ENCODE measurements around the gene SLC12A5. TPM values are rescaled to one million over a fixed set of nuclear protein-coding genes. Genes with fewer than 3 reads are reported as not detected.

SLC12A5 gene
- total and polyA plus RNA-seq, 9 of the 15 experiments (the other 6 are each of a cell fraction or from before 2014, with no cell fraction given): 0.36 to 7.5 (median 2.1) TPM

DNA sequence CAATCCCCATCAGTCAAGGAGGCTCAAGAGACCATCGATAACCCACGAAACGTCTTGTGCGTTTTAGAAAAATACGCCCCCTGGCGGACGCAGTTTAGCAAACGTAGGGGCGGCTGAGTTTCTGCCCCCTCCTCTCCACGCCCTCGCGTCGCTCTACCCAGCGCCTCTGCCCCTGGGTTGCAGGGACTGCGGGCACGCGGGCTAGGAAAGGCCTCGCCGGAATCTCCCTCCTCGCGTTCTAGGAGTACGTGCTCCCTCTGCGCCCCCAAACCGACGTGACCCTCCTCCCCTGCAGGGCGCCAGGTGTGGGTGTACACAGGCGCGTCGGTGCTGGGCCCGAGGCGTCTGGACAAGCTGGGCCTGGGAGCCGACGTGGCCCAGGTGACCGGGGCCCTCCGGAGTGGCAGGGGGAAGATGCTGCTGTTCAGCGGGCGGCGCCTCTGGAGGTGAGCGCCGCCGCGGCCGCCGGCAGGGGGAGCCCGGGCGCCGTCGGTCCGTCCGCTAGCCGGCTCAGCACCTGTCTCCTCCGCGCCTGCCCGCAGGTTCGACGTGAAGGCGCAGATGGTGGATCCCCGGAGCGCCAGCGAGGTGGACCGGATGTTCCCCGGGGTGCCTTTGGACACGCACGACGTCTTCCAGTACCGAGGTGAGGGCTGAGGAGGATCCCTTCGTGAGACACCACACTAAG lies 15.0 kb upstream of the SLC12A5 start (continued):
- TF ChIP-seq, protein P1, sequence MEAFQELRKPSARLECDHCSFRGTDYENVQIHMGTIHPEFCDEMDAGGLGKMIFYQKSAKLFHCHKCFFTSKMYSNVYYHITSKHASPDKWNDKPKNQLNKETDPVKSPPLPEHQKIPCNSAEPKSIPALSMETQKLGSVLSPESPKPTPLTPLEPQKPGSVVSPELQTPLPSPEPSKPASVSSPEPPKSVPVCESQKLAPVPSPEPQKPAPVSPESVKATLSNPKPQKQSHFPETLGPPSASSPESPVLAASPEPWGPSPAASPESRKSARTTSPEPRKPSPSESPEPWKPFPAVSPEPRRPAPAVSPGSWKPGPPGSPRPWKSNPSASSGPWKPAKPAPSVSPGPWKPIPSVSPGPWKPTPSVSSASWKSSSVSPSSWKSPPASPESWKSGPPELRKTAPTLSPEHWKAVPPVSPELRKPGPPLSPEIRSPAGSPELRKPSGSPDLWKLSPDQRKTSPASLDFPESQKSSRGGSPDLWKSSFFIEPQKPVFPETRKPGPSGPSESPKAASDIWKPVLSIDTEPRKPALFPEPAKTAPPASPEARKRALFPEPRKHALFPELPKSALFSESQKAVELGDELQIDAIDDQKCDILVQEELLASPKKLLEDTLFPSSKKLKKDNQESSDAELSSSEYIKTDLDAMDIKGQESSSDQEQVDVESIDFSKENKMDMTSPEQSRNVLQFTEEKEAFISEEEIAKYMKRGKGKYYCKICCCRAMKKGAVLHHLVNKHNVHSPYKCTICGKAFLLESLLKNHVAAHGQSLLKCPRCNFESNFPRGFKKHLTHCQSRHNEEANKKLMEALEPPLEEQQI (IDR thresholded peaks at IDR 0.05): no peak
- TF ChIP-seq ZNF121 (CRISPR knock-in tag; conservative IDR thresholded peaks at IDR 0.05) (no peak), ZNF174 (CRISPR knock-in tag; IDR thresholded peaks at IDR 0.05) (no peak), FOXA3 (CRISPR knock-in tag; conservative IDR thresholded peaks at IDR 0.05 in 1 of 2, IDR thresholded peaks at IDR 0.05 in 1 of 2) (no peak), PHB2 (IDR thresholded peaks at IDR 0.05; ENCODE audit: low read depth) (no peak), CREM (IDR thresholded peaks at IDR 0.05; ENCODE audit: low read depth) (peak; percentile 61), TCF7 (IDR thresholded peaks at IDR 0.05; ENCODE audit: borderline replicate concordance) (no peak), GTF2F1 (IDR thresholded peaks at IDR 0.05; ENCODE audit: low read depth, low read length) (no peak), NCOA6 (IDR thresholded peaks at IDR 0.05) (peak; percentile 85), DDX20 (tag; IDR thresholded peaks at IDR 0.05; ENCODE audit: low read depth) (no peak), RBBP5 (IDR thresholded peaks at IDR 0.05; ENCODE audit: borderline replicate concordance, insufficient read depth, low read length, poor library complexity, severe bottlenecking) (peak; percentile 37), ZSCAN29 (IDR thresholded peaks at IDR 0.05) (no peak), ZKSCAN1 (IDR thresholded peaks at IDR 0.05; ENCODE audit: low read depth, low read length) (0 out of 2 replicates have a peak, but pooled peaks have one; percentile 16), ZNF589 (CRISPR knock-in tag; IDR thresholded peaks at IDR 0.05; ENCODE audit: low read depth) (no peak)
- TF ChIP-seq, protein P2, sequence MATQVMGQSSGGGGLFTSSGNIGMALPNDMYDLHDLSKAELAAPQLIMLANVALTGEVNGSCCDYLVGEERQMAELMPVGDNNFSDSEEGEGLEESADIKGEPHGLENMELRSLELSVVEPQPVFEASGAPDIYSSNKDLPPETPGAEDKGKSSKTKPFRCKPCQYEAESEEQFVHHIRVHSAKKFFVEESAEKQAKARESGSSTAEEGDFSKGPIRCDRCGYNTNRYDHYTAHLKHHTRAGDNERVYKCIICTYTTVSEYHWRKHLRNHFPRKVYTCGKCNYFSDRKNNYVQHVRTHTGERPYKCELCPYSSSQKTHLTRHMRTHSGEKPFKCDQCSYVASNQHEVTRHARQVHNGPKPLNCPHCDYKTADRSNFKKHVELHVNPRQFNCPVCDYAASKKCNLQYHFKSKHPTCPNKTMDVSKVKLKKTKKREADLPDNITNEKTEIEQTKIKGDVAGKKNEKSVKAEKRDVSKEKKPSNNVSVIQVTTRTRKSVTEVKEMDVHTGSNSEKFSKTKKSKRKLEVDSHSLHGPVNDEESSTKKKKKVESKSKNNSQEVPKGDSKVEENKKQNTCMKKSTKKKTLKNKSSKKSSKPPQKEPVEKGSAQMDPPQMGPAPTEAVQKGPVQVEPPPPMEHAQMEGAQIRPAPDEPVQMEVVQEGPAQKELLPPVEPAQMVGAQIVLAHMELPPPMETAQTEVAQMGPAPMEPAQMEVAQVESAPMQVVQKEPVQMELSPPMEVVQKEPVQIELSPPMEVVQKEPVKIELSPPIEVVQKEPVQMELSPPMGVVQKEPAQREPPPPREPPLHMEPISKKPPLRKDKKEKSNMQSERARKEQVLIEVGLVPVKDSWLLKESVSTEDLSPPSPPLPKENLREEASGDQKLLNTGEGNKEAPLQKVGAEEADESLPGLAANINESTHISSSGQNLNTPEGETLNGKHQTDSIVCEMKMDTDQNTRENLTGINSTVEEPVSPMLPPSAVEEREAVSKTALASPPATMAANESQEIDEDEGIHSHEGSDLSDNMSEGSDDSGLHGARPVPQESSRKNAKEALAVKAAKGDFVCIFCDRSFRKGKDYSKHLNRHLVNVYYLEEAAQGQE (IDR thresholded peaks at IDR 0.05; ENCODE audit: borderline replicate concordance): peak; percentile 54; the same call in 1 of the 2 replicates
- TF ChIP-seq, protein P2 (CRISPR knock-in tag; IDR thresholded peaks at IDR 0.05; ENCODE audit: low read depth): no peak
- TF ChIP-seq, protein P3, sequence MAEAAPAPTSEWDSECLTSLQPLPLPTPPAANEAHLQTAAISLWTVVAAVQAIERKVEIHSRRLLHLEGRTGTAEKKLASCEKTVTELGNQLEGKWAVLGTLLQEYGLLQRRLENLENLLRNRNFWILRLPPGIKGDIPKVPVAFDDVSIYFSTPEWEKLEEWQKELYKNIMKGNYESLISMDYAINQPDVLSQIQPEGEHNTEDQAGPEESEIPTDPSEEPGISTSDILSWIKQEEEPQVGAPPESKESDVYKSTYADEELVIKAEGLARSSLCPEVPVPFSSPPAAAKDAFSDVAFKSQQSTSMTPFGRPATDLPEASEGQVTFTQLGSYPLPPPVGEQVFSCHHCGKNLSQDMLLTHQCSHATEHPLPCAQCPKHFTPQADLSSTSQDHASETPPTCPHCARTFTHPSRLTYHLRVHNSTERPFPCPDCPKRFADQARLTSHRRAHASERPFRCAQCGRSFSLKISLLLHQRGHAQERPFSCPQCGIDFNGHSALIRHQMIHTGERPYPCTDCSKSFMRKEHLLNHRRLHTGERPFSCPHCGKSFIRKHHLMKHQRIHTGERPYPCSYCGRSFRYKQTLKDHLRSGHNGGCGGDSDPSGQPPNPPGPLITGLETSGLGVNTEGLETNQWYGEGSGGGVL (CRISPR knock-in tag; IDR thresholded peaks at IDR 0.05): no peak

Data from K562 (cell line).